ENCODE results near the gene ZFP30.

The ZFP30 gene

GRCh38 chr19:37564624-37565369, 90.5 kb downstream of the ZFP30 start:
- no peak for DNase-seq (ENCODE audit: low read depth, low spot score)

All from activated naive CD8-positive, alpha-beta T cell treated with anti-CD3 and anti-CD28 coated beads, Interleukin-2, amount 50 U/mL, for 16 hours (primary cell).